ENCODE data around the gene TRAPPC12.
A peak's percentile ranks its signal among the peaks of the same experiment; 100 is the strongest.

TRAPPC12 gene

DNA sequence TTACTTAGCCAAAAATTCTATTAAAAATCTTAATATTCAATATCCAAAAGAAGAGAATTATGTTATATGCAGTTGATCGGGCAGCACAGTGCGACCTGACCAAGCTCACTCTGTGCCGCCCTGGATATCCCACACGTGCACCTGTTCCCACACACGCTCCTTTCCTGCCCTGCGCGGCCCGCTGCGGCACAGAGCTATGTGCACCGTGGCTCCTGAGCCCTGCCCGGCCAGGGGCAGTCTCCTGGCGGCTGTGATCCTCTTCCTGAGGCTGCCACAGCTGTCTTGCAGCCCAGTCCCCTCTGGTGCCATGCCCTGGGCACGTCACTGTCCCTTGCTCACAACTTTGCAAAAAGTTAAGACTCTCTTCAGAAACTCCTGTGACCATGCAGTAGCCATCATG is 29.3 kb downstream of the TRAPPC12 start:
- no peak for DNase-seq (ENCODE audit: low read depth)

DNA sequence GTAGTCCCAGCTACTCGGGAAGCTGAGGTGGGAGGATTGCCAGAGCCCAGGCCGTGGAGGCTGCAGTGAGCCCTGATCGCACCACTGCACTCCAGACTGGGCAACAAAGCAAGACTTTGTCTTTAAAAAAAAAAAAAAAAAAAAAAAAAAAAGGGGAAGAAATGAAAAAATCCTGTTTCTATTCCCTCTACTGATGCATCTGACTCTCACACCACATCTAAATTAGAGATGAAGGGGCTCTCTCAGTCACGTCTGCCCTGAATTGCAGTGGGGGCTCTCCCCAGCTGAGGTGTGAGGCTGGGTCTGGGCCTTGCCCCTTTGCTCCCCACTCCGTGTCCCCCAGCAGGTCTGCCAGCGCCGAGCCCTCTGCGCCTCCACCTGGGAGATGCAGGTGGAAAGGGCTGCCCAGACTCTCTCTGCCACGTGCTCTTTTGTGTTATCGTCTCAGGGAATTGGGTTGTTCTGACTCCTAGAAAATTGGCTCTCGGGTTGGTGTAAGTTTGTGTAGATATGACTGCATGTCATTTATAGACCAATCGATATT is 30.2 kb downstream of the TRAPPC12 start:
- no peak for DNase-seq (ENCODE audit: low read depth)

GRCh38 chr2:3411103-3411502 is 31.6 kb downstream of the TRAPPC12 start:
- DNase-seq (ENCODE audit: low read depth): no peak

GRCh38 chr2:3413697-3414096 is 34.2 kb downstream of the TRAPPC12 start:
- no peak for DNase-seq (ENCODE audit: low read depth)

GRCh38 chr2:3414133-3414860 is 34.8 kb downstream of the TRAPPC12 start:
- DNase-seq (ENCODE audit: low read depth): no peak

DNA sequence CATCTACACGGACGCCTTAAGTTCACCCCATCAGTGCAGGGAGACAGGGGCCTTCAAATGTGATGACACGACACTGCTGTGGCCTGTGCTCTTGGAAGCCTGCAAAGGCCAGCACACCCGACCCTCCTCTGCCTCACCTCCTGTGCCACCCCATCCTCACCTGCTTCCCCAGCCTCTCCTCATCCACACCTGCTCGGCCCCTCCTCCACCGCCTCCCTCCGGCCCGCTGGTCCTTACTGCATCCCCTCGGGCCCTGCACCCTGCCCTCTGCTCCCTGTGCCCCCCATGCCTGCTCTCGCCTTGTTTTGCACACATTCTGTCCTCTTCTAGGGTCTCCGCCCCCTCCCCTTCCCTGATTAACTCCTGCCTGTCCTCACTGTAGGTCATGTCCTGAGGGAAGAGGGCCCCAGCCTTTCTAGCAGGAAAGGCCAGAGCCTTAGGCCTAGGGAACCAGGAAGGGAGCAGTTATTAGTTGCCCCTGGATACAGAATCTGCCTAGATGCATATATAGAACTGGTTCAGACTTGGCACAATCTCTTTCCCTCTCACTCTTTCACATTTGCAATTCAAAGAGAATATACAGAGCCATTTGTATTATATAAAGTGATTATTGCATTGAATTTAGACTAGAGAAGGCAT is 39.4 kb downstream of the TRAPPC12 start:
- no peak for DNase-seq (ENCODE audit: low read depth)

DNA sequence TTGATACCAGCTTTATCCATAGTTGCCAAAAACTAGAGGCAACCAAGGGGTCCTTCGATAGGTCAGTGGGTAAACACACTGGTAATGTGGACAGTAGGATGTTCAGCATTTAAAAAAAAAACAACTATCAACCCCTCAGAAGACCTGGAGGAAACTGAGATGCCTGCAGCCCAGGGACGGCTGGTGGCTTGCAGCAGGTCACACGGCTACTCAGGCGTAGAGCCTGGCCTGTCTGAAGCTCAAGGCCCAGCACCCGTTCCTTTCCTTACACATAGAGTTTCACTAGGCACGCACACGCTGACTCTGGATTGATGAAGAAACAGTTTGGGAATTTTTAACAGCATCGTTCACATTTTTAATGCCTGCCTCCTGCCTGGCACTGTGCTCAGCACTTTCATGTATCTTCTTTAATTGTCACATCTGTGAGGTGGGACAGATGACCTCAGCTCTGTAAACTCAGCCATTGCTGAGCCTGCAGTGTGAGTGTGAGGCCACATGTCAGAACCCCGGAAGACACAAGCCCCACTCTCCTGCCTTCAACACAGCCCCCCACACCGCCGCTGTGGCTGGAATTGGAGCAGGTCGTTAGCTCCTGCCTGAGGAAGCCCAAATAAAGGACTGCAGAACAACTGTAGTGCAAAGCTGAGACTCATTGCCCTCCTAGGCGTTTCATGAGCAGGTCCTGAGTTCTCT is 40.7 kb downstream of the TRAPPC12 start:
- no peak for DNase-seq (ENCODE audit: low read depth)

DNA sequence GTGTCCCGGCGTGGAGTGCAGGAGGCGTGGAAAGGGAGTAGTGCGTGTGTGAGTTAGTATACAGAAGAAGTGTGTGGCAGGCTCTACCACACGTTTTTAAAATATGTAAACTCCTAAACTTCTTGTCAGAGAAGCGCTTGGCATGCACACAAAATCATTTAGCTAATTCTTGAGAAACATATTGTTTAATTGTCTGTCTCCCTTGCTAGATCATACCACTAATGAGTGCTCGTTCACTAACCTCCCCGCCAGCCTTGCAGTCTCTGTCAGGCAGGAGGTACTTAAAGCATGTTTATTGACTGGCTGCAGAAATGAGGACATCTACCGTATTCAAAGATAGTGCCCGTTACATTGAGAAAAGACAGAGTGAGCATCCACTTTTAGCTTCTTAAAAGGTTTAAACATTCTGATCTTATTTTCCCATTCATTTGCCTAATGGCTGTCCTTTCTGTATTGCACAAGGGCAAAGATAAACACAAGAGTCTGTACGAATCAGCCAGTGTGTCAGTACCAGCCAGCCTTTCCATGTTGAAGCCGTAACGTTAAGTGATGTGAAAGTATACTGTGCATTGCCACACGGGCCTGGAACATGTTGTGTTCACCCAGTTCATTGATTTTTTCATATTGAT is 41.4 kb downstream of the TRAPPC12 start:
- DNase-seq (ENCODE audit: low read depth): no peak

GRCh38 chr2:3421580-3421979 is 42.1 kb downstream of the TRAPPC12 start:
- no peak for DNase-seq (ENCODE audit: low read depth)

- no peak for DNase-seq (ENCODE audit: low read depth)
These were observed 42.8 kb downstream of the TRAPPC12 start for GRCh38 chr2:3422161-3422779.

- peak; percentile 66 for DNase-seq (ENCODE audit: low read depth)
These were observed 44.1 kb downstream of the TRAPPC12 start for GRCh38 chr2:3423492-3424170.

DNA sequence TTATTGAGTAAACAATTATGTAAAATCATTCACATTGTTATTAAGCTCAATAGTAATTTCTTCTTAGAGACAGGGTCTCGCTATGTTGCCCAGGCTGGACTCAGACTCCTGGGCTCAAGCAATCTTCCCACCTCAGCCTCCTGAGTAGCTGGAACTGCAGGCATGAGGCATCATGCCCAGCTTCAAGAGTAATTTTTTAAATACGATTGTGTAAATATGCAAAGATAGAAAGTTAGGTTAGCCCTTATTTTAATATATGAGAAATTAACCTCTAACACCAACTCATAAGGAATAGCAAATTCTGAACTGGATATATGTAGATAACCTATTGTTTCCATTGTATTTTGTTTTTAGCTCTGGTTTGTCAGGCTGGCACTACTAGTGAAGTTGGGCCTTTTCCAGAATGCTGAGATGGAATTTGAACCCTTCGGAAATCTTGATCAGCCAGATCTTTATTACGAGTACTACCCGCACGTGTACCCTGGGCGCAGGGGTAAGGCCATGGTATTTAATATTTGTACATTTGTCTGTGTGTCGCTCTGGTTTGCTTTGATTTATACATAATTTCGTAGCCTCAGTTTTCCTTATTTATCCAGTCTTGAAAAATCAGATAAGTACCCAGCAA is 44.8 kb downstream of the TRAPPC12 start:
- no peak for DNase-seq (ENCODE audit: low read depth)

- DNase-seq (ENCODE audit: low read depth): no peak
These were observed 47.1 kb downstream of the TRAPPC12 start for GRCh38 chr2:3426615-3427014.

DNA sequence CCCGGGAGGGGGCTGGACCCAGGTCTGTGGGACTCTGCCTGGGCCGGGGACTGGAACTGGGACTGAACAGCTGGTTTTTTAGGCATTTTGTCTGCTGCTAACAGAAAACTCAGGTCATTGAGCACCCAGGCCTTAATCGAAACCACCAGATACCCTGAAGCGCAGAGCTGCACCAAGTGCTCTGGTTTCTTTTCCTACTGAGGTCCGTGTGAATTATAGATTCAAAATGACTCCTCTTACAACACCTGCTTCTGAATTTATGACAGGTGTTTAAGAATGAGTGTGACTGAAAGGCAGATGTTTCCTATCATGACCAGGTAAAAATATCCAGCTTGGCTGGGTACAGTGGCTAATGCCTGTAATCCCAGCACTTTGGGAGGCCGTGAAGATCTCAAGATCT is 47.8 kb downstream of the TRAPPC12 start:
- no peak for DNase-seq (ENCODE audit: low read depth)

DNA sequence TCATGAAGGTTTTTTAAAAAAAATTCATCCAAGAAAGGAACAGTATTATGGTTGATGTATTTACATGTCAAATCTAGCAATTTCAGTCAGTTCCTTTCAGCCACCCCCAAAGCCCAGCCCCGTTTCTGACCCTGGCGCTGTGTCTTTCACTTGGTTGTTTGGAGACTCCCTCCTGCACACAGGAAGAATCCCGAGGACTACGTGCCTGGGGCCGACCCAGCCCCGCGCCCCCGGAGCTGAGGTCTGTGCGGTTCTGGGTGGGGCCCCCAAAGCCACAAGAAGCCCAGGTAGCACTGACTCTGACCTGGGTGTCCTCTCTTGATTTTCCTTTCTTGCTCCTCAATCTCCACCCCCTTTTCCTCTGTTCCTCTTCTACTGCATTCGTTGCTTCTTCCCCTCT is 49.1 kb downstream of the TRAPPC12 start:
- no peak for DNase-seq (ENCODE audit: low read depth)

DNA sequence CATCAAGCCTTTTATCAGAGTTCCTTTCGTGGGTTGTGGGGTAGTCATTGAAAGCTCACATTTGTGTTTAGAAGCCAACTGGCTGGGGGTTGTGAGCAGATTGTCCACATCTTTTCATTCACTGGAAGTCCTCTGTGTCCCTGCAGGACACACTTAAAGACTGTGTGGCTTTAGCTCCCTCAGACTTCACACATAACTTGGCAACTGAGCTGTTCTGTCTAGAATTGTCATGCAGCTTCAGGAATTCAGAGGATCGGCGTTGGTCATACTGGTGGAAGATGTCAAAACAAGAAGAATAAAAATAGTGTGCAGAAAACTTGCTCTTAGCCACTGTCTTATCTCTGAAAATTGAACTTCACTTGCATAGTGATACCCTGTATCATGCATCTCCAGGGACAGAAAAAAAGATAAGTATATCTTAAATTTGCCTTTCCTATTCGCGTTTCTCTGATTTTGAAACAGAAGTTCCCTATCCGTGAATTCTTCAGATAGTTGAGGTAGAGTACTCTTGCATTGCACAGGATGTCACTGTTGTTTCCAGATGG is 49.6 kb downstream of the TRAPPC12 start:
- DNase-seq (ENCODE audit: low read depth): no peak

DNA sequence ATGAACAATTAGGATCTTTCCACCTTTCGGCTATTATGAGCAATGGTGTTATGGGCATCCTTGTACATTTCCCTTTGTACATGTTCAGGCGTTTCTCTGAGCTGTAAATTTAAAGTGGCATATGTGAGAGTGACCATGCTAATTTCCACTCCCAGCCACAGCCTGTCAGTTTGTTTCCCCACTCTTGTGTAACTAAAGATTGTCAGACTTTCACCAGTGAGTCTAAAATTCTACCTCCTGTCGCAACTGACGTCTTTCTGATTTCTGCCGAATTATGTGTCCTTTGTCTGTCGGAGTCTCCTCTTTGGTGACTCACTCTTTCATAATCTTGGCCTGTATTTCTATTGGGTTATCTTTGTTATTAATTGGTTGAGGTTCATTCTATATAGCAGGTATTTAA is 50.7 kb downstream of the TRAPPC12 start:
- no peak for DNase-seq (ENCODE audit: low read depth)

GRCh38 chr2:3430740-3431490 is 51.4 kb downstream of the TRAPPC12 start:
- no peak for DNase-seq (ENCODE audit: low read depth)

DNA sequence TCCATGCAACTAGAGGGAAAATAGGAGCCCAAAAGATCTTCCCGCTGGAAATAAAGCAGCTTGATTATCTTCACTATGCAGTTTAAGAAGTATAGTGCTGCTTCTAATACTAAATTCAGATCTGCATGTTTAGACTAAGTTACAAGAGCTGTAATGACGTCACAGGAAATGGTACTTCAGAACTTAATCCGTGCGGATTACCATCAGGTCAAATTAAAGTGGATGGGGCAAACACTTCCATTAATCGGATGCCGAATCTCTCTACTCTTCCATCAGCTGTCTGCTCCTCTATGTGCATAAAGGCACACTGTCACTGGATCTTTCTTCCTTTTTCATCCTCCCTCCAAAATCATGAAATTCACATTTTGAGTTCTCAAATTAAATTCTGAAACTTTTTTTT is 52.6 kb downstream of the TRAPPC12 start:
- DNase-seq (ENCODE audit: low read depth): no peak

Data from activated T-cell treated with anti-CD3 and anti-CD28 coated beads for 24 hours (primary cell).